GM12872 (cell line): ENCODE data around the gene DUSP6.

Source experiments
- CTCF ChIP-seq: IDR thresholded peaks from 3 replicates; pipeline ENCODE4 v1.5.1; 2011; ENCODE audit warnings: low read depth, mild to moderate bottlenecking, low read length, moderate library complexity; ENCODE audit not compliant: insufficient read depth

The DUSP6 gene

DNA sequence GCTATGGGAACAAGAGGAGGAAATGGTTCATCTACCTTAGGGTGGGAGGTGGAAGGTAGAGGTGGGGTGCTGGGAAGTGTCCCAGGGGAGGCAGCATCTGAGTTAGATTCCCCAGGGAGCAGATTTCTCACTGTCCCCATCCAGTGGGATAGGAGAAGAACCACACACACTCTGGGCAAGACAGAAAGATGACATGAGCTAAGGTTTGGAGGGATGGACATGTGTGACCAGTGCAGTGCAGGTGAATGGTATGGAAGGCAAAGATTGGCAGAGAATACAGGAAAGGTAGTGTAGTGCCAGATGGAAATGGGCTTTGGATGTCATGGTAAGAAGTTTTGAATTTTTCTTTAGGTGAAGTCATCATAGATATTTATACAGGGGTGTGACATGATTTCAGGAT, 11.3 kb upstream of the DUSP6 start:
- no peak for TF ChIP-seq CTCF

- TF ChIP-seq CTCF: no peak
These were observed 10.8 kb upstream of the DUSP6 start for GRCh38 chr12:89363084-89363483.

GRCh38 chr12:89359615-89360014, 7.3 kb upstream of the DUSP6 start:
- TF ChIP-seq CTCF: no peak

- TF ChIP-seq CTCF: no peak
These were observed 6.5 kb upstream of the DUSP6 start for GRCh38 chr12:89358805-89359204.

GRCh38 chr12:89357297-89357730, 5.0 kb upstream of the DUSP6 start:
- no peak for TF ChIP-seq CTCF

GRCh38 chr12:89356069-89356665, 3.9 kb upstream of the DUSP6 start:
- TF ChIP-seq CTCF: no peak

- TF ChIP-seq CTCF: no peak
These were observed 3.2 kb upstream of the DUSP6 start for GRCh38 chr12:89355243-89356068.
